Bronchial epithelial cell (primary cell): ENCODE data around the gene B4GALT6. TPM values are rescaled to one million over a fixed set of nuclear protein-coding genes. Genes with fewer than 3 reads are reported as not detected.

Experiments
- DNase-seq: peaks from one replicate; pipeline ENCODE4 v3.0.0-alpha.2; 2010; ENCODE audit warnings: low read depth
- FAIRE-seq: peaks from 2 replicates; lab custom pipeline; 2011; peaks lifted over from hg19 to GRCh38; lab: Jason Lieb, UNC
- H3K27me3 ChIP-seq: 2 replicates; pipeline ENCODE4 v1.5.1; 2011; ENCODE audit warnings: low read length; ENCODE audit not compliant: control insufficient read depth, insufficient read depth
- H3K36me3 ChIP-seq: 2 replicates; pipeline ENCODE4 v1.5.1; 2011; ENCODE audit warnings: low read length; ENCODE audit not compliant: control insufficient read depth, insufficient read depth
- H3K4me3 ChIP-seq: 2 replicates; pipeline ENCODE4 v1.5.1; 2011; ENCODE audit warnings: mild to moderate bottlenecking, low read depth, low read length, control low read depth
- CTCF ChIP-seq: IDR thresholded peaks from 2 replicates; pipeline ENCODE4 v1.5.1; 2011; ENCODE audit warnings: mild to moderate bottlenecking, moderate library complexity, low read length, control low read depth, inconsistent platforms; ENCODE audit not compliant: insufficient read depth, severe bottlenecking
- total RNA-seq: library from RNA; depleted of rRNA; stranded (reverse); fragments of >200 nt; gene quantifications from 2 replicates; pipeline ENCODE4 v1.2.1, GENCODE V29; 2014

The B4GALT6 gene
- total RNA-seq, 1 donor from 2014 or later = 2.4 TPM

DNA sequence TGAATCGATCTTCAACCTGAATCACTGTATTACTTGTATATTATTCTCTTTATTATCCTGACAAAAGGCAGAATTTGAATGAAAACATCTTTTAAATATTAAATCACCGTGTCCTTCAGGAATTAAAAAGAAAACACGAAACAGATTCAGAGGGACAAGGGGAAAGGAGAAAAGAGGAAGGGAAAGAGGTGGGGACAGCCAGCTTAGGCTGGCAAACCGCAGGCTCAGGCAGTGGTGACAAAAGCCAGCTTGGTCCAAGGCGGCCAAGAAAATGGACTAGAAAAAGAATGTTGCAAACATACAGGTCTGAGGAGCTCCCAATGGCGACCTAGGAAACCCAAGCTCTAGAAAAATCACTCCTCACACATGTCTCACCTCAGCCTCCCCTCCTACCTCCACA lies 6.8 kb downstream of the B4GALT6 start:
- H3K4me3 ChIP-seq = no peak overlapping the region
- FAIRE-seq (no peak), DNase-seq (no peak)
- TF ChIP-seq CTCF = no peak
- H3K36me3 ChIP-seq = no peaks in the 10 kb centered on the region
- H3K27me3 ChIP-seq = no peaks in the 10 kb centered on the region

- DNase-seq (no peak), FAIRE-seq (no peak)
These were observed 9.0 kb downstream of the B4GALT6 start for GRCh38 chr18:31675404-31675803.

GRCh38 chr18:31672628-31673135 lies 11.7 kb downstream of the B4GALT6 start:
- Histone ChIP-seq H3K27me3 (no peaks in the 10 kb centered on the region), H3K4me3 (no peak overlapping the region), H3K36me3 (no peaks in the 10 kb centered on the region)
- no peak for DNase-seq
- FAIRE-seq = no peak
- no peak for TF ChIP-seq CTCF

More at GRCh38 chr18:31675404-31675803, 9.0 kb downstream of the B4GALT6 start:
- Histone ChIP-seq H3K27me3 (no peaks in the 10 kb centered on the region), H3K4me3 (no peak overlapping the region), H3K36me3 (no peaks in the 10 kb centered on the region)
- no peak for TF ChIP-seq CTCF

- H3K36me3 ChIP-seq = no peaks in the 10 kb centered on the region
- FAIRE-seq (no peak), DNase-seq (no peak)
- TF ChIP-seq CTCF = no peak
- H3K4me3 ChIP-seq = no peak overlapping the region
- H3K27me3 ChIP-seq = no peaks in the 10 kb centered on the region
These were observed 12.4 kb downstream of the B4GALT6 start for GRCh38 chr18:31671951-31672350.

GRCh38 chr18:31669541-31669940 lies 14.8 kb downstream of the B4GALT6 start:
- no peak overlapping the region for H3K4me3 ChIP-seq
- no peak for DNase-seq
- H3K36me3 ChIP-seq = no peaks in the 10 kb centered on the region
- FAIRE-seq = no peak
- no peak for TF ChIP-seq CTCF
- no peaks in the 10 kb centered on the region for H3K27me3 ChIP-seq

DNA sequence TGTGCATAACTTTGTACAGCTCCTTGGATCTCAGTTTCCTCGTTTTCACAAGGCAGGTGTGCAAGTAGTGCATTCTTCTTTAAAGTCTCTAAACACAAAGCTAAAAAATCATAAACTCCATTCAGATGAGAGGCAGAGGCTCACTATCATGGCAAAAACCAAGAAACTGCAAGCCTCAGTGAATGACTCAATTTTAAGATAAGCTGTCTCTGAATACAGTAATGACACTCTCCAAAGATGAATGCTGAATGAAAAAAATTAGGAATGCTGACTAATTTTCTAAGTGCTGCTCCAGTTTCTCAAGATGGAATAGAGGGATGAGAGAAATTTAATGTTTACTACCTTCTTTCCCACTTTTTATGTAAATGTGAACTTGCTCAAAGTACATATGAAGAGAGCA lies 17.2 kb downstream of the B4GALT6 start:
- FAIRE-seq (no peak), DNase-seq (peak; percentile 62)
- Histone ChIP-seq H3K4me3 (no peak overlapping the region), H3K27me3 (no peaks in the 10 kb centered on the region), H3K36me3 (no peaks in the 10 kb centered on the region)
- no peak for TF ChIP-seq CTCF
